ENCODE results near the gene ERV3-1.
"Not testable (repeated sequence)": the region's sequence is repeated elsewhere in the genome, so short reads cannot be mapped to it uniquely, and the experiment has no call there.

Gene ERV3-1

DNA sequence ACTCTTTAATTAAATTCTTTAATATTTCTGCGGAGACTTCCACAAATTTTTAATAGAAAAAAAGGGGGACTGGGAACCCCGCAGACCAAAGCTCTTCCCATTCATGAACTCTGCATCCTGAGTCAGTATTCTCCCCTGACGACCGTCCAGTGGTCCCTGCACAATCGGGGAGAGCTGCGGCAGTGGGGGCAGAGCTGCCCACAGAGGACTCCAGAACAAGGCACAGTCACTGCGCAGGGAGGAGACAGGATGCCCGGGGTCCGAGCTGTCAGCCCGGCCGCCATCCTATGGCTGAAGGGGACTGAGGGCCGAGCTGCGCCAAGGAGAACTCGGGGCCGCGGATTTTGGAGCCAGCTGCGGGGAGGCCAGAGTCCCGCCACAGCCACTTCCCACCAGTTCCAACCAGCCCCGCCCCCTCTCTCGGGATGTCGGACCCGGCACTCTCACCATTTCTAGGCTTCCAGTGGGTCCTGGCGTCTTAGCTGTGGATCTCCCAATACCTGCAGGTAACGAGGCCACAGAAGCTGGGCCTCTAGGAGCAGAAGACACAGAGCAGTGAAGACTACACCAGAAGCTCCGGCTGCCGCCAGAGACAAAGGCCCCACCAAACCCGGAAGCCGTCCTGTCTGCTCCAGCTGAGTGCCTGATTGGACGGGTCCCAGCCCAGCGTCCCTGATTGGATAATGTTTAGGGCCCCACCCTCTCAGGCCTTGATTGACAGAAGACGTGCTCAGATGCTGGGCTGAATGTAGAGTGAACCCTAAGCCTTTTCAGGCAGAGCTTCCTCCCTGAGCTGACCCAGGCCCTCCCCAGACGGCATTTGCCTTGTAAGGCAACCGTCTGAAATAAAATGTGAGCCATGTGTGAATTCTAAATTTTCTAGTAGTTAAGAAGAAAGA, at the start of gene ERV3-1:
ERV3-1 (minus strand) TSS at position 594 of the 899 bp plus-strand sequence. CDS start 13,661 bp downstream, outside the sequence.
- peak; percentile 88 for FAIRE-seq

GRCh38 chr7:65055786-65056185, 49.3 kb upstream of the ERV3-1 start:
- not testable (repeated sequence) for FAIRE-seq

DNA sequence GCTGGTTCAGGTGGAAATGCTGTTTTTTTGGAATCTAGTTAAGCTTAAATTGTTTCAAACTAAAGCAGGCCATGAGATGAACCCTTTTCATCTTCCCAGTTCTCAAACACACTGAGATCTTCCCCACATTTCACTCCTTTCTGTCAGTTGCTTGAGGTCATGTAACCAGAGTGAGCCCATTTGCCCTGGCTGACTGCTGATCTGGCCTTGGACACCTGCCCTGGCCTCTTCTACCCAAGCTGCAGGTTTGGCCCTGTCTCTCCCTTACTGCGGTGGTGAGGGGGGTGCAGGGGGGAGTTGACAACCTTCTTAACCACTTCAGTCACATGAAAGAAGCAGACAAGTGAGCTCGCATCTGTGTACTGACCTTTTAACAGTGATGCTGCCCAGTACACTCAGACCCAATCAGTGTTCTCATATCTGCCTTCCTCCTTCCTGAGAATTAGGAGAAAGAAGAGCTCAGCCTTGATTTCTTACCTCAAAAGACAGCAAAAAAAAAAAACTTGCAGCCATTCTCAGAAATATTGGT, 48.0 kb upstream of the ERV3-1 start:
- not testable (repeated sequence) for FAIRE-seq

DNA sequence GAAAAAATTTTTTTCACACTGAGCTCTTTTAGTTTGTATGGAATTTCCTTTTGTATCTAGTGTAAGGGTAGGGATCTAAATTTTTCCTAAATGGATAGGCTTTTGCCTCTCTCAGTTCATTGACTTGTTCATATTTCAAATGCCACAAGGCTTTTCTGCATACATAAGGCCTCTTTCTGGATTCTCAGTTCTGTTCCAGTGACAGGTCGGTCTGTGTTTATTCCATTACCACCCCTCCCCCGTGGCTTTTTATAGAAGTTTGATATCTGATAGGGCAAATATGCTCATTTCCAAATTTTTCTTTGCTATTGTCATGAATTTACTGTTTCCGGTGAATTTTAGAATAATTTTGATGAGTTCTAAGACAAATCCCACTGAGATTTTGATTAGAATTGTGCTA, 45.2 kb upstream of the ERV3-1 start:
- not testable (repeated sequence) for FAIRE-seq

DNA sequence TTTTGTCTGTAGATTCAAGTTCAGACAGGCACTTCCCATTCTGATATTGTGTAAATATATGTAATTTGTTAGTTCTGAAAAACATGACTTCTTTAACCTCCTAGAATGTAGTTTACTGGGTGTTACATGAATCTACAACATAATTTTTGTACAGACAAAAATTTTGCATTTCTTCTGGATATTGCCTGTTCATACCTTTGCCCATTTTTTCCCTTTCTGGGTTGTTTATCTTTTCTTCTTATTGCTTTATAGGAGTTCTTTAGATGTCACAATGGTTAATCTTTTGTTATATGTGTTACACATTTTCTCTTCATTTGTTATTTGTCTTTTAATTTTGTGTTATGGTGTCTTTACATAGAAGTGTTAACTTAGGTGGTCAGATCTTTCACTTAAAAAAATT, 44.7 kb upstream of the ERV3-1 start:
- FAIRE-seq: peak; percentile 35

DNA sequence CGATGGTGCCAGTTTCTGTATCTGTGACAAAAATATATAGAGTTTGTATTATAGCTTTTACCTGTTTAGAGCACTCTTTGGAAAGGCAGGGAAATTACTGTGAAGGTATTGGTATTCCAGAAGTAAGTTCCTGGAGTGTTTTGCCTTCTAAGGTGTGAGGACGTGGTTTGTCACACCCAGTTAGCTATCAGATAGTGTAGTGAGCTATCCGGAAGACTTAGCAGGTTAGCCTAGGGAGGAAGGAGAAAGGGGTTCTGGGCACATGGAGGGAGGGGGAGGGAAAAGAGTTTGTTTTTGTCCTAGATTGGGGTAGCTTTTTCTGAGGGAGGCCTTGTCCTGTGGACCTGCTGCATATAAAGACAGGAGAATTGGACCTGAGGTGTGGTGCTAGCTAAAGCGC, 39.8 kb upstream of the ERV3-1 start:
- not testable (repeated sequence) for FAIRE-seq

DNA sequence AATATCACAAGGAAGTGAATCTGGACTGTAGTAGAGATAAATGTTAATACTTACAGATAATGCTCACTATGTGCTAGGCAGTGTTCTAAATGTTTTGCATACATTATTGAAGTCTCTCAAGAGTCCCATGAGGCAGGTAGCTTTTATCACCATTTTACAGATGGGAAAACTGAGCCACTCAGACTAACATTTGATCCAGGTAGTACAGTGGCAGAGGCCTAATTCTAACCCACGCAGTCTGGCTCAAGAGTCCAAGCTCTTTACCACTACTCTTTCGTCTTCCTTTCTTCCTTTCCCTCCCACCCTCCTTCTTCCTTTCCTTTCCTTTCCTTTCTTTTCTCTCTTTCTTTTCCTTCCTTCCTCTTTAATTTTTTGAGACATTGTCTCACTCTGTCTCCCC, 39.1 kb upstream of the ERV3-1 start:
- FAIRE-seq: not testable (repeated sequence)

DNA sequence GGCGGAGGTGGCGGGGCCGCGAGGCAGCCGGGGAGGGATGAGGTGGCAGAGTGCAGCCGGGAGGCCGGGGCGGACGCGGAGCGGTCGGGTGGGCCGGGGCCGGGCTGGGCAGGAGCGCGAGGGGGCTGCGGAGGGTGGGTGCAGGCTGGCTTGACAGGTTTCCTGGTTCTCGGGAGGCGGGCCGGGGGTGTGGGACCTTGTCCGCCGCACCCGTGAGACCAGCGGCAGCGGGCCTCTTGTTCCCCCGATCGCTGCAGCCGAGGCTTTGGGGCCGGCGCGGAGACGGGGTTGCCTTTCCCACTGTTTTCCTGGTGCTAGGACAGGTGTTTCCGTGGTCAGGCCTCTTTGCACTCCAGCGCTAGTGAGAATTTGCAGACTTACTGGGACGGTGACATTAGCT, 32.3 kb upstream of the ERV3-1 start:
- FAIRE-seq: not testable (repeated sequence)

- FAIRE-seq: no peak
Observed at GRCh38 chr7:65037740-65038688, 31.5 kb upstream of the ERV3-1 start.

DNA sequence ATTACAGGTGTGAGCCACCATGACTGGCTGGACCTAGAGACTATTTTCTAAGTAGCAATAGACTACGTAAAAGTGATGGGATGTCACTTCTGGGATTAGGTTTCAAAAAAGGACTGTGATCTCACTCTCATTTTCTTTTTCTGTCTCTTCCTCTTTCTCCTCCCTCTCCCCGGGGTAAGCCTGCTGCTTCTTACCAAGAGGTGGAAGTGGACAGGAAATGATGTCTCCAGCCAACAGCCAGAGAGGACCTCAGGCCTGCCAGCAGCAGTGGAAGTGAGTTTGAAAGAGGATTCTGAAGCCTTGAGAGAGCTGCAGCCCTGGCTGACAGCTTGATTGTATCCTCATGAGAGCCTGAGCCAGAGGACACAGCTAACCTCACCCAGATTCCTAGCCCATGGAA, 30.0 kb upstream of the ERV3-1 start:
- FAIRE-seq: not testable (repeated sequence)

DNA sequence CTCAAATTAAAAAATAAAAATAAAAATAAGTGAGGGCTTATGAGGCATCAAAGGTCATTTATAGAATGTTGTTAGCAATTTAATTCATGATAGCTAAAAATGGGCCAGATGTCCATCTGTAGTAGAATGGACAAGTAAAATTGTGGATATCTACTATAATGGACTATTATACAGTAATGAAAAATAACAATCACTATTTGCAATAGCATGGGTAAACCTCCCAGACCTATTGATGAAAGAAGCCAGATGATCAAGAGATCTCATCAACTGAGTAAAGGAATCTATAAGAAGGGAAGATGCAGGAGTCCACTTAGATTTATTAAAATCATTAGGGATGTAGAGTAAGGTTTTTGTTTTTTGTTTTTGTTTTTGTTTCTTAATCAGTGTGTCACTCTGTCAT, 29.0 kb upstream of the ERV3-1 start:
- not testable (repeated sequence) for FAIRE-seq

DNA sequence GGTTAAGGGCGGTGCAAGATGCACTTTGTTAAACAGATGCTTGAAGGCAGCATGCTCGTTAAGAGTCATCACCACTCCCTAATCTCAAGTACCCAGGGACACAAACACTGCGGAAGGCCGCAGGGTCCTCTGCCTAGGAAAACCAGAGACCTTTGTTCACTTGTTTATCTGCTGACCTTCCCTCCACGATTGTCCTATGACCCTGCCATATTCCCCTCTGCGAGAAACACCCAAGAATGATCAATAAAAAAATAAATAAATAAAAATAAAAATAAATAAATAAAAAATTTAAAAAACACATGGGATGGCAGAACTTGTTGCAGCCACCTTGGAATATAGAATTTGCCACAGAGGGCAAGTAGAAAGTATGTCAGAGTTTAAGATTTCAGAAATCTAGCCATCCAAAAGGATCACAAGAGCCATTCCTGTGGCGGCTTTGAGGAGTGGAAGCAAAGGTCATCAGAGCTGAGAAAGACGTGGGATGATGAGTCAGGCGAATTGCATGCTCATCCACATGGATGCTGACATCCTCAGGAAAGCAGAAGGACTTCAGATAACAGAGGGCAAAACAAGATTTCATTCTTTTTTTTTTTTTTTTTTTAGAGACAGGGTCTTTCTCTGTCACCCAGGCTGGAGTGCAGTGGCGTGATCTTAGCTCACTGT, 27.8 kb upstream of the ERV3-1 start:
- not testable (repeated sequence) for FAIRE-seq

- not testable (repeated sequence) for FAIRE-seq
Observed at GRCh38 chr7:65033391-65033790, 26.9 kb upstream of the ERV3-1 start.

GRCh38 chr7:65025023-65025422, 18.5 kb upstream of the ERV3-1 start:
- FAIRE-seq: not testable (repeated sequence)

DNA sequence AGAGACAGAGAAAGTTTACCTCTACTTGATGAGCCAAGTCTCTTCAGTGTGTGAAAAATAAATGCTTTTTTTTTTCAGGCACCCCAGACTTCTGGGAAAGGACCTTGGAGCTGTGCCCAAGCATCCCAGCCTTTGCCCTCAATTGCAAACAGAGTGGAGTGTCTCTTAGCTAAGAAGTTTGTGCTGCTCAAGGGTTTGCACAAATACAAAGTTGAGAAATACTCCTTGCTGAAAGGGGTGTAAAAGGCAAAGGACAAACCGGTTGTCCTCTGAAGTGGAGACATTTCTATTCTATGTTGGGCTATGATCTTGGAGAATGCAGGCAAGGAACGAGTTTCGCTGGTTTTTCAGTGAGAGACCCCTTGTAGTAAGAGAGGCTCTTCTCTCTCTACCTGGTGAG, 14.5 kb upstream of the ERV3-1 start:
- FAIRE-seq: not testable (repeated sequence)

- FAIRE-seq: not testable (repeated sequence)
Observed at GRCh38 chr7:65009881-65010280, 3.4 kb upstream of the ERV3-1 start.

DNA sequence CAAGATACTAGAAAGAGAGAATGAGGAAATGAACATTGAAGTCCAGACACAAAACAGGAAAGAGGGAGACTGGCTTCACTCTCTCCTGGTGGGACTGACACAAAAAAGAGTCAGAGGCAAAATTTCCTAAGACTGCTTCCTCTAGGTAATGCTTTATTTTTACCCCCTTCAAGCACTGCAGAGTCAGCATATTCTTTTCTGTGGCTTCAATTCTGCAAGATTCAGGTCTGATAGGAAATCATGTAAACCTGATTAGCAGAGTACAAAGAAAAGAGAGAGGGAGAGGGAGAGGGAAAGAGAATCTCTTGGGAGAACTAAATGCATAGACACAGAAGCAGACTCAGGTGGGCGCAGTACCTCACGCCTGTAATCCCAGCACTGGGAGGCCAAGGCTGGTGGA, 2.9 kb upstream of the ERV3-1 start:
- not testable (repeated sequence) for FAIRE-seq

- not testable (repeated sequence) for FAIRE-seq
Observed at GRCh38 chr7:65007036-65007435, 549 bp upstream of the ERV3-1 start.

- FAIRE-seq: no peak
Observed at GRCh38 chr7:65004575-65004974, 1.9 kb downstream of the ERV3-1 start.

- no peak for FAIRE-seq
Observed at GRCh38 chr7:65002972-65003585, 3.4 kb downstream of the ERV3-1 start.

GRCh38 chr7:65001291-65001814, 5.1 kb downstream of the ERV3-1 start:
- no peak for FAIRE-seq
